Measurements from ENCODE around the gene SNN.
A peak's percentile ranks its signal among the peaks of the same experiment; 100 is the strongest.

Gene SNN

GRCh38 chr16:11667824-11668622 is at the start of gene SNN:
Gene SNN, plus strand, starts transcription at chr16:11668455. Its CDS starts 7,605 bp downstream, at chr16:11676060.
- peak; percentile 69 for DNase-seq

GRCh38 chr16:11619327-11619851 is 48.9 kb upstream of the SNN start:
- DNase-seq = no peak

- no peak for DNase-seq
Observed at GRCh38 chr16:11620243-11621003, 47.8 kb upstream of the SNN start.

- DNase-seq = no peak
Observed at GRCh38 chr16:11621539-11621919, 46.7 kb upstream of the SNN start.

- no peak for DNase-seq
Observed at GRCh38 chr16:11621920-11622651, 46.2 kb upstream of the SNN start.

- DNase-seq = no peak
Observed at GRCh38 chr16:11624205-11624604, 44.0 kb upstream of the SNN start.

- no peak for DNase-seq
Observed at GRCh38 chr16:11624636-11625607, 43.3 kb upstream of the SNN start.

GRCh38 chr16:11625769-11626168 is 42.5 kb upstream of the SNN start:
- DNase-seq = no peak

GRCh38 chr16:11626657-11627291 is 41.5 kb upstream of the SNN start:
- DNase-seq = no peak

GRCh38 chr16:11627292-11627663 is 41.0 kb upstream of the SNN start:
- DNase-seq = no peak

GRCh38 chr16:11627822-11628457 is 40.3 kb upstream of the SNN start:
- DNase-seq = peak; percentile 69

- no peak for DNase-seq
Observed at GRCh38 chr16:11629071-11630030, 38.9 kb upstream of the SNN start.

GRCh38 chr16:11630046-11630767 is 38.0 kb upstream of the SNN start:
- no peak for DNase-seq

GRCh38 chr16:11630768-11631056 is 37.5 kb upstream of the SNN start:
- DNase-seq = no peak

- no peak for DNase-seq
Observed at GRCh38 chr16:11631214-11631613, 37.0 kb upstream of the SNN start.

- peak; percentile 59 for DNase-seq
Observed at GRCh38 chr16:11632455-11632939, 35.8 kb upstream of the SNN start.

- no peak for DNase-seq
Observed at GRCh38 chr16:11633113-11633512, 35.1 kb upstream of the SNN start.

- no peak for DNase-seq
Observed at GRCh38 chr16:11634312-11634711, 33.9 kb upstream of the SNN start.

GRCh38 chr16:11635113-11635652 is 33.1 kb upstream of the SNN start:
- DNase-seq = no peak

All from HCEC 1CT (cell line).